GM18517 (cell line): ENCODE data around the gene LRRC26.

Experiments
- ATAC-seq: cut with Tn5 transposase; IDR thresholded peaks from one replicate; pipeline ENCODE4 v1.9.1; 2021; ENCODE audit warnings: mild to moderate bottlenecking, moderate library complexity; ENCODE audit not compliant: unreplicated experiment

The LRRC26 gene

GRCh38 chr9:137199411-137200121 lies 29.7 kb upstream of the LRRC26 start:
- ATAC-seq, result no peak

- ATAC-seq, result no peak
Measured at GRCh38 chr9:137198902-137199283, 29.0 kb upstream of the LRRC26 start.

GRCh38 chr9:137198051-137198901 lies 28.4 kb upstream of the LRRC26 start:
- ATAC-seq, result no peak

GRCh38 chr9:137195525-137196220 lies 25.8 kb upstream of the LRRC26 start:
- no peak for ATAC-seq

GRCh38 chr9:137194909-137195308 lies 25.1 kb upstream of the LRRC26 start:
- no peak for ATAC-seq

GRCh38 chr9:137194388-137194787 lies 24.5 kb upstream of the LRRC26 start:
- no peak for ATAC-seq

- no peak for ATAC-seq
Measured at GRCh38 chr9:137193771-137194170, 23.9 kb upstream of the LRRC26 start.

GRCh38 chr9:137192859-137193258 lies 23.0 kb upstream of the LRRC26 start:
- ATAC-seq, result no peak

- no peak for ATAC-seq
Measured at GRCh38 chr9:137192448-137192780, 22.6 kb upstream of the LRRC26 start.

- ATAC-seq, result no peak
Measured at GRCh38 chr9:137191691-137192447, 22.0 kb upstream of the LRRC26 start.

GRCh38 chr9:137191245-137191644 lies 21.4 kb upstream of the LRRC26 start:
- ATAC-seq, result no peak

- ATAC-seq, result no peak
Measured at GRCh38 chr9:137190315-137190856, 20.5 kb upstream of the LRRC26 start.

GRCh38 chr9:137189297-137190295 lies 19.7 kb upstream of the LRRC26 start:
- no peak for ATAC-seq

GRCh38 chr9:137188490-137189296 lies 18.8 kb upstream of the LRRC26 start, which contains the start of the genes ANAPC2 and SSNA1:
Gene ANAPC2 (minus strand): TSS chr9:137188560. CDS start chr9:137188532, 28 bp downstream.
Gene SSNA1 (plus strand): TSS chr9:137188676. CDS start chr9:137188727, 51 bp downstream.
- ATAC-seq, result peak; percentile 82

GRCh38 chr9:137188086-137188489 lies 18.2 kb upstream of the LRRC26 start:
- ATAC-seq, result no peak

- no peak for ATAC-seq
Measured at GRCh38 chr9:137187386-137187785, 17.5 kb upstream of the LRRC26 start.

GRCh38 chr9:137186385-137186784 lies 16.5 kb upstream of the LRRC26 start:
- no peak for ATAC-seq

- no peak for ATAC-seq
Measured at GRCh38 chr9:137185921-137186320, 16.1 kb upstream of the LRRC26 start.
